ENCODE results near the gene ASB1.

DNA sequence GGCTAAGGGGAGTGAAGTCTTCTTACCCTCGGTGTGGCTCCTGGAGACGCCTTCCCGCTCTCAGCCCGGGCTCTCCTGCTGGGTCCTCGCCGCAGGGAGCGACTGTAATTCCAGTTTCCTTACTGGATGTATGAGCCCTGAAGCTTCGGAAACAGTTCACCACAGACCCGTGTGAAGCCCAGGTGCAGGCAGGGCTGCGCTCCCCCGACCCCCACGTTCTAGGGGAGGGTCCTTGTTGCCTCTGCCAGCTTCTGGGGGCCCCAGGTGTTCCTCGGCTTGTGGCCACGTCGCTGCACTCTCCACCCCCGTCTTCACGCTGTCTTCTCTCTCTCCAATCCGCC, 5.1 kb upstream of the ASB1 start:
- TF ChIP-seq, protein P1, sequence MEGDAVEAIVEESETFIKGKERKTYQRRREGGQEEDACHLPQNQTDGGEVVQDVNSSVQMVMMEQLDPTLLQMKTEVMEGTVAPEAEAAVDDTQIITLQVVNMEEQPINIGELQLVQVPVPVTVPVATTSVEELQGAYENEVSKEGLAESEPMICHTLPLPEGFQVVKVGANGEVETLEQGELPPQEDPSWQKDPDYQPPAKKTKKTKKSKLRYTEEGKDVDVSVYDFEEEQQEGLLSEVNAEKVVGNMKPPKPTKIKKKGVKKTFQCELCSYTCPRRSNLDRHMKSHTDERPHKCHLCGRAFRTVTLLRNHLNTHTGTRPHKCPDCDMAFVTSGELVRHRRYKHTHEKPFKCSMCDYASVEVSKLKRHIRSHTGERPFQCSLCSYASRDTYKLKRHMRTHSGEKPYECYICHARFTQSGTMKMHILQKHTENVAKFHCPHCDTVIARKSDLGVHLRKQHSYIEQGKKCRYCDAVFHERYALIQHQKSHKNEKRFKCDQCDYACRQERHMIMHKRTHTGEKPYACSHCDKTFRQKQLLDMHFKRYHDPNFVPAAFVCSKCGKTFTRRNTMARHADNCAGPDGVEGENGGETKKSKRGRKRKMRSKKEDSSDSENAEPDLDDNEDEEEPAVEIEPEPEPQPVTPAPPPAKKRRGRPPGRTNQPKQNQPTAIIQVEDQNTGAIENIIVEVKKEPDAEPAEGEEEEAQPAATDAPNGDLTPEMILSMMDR (IDR thresholded peaks at IDR 0.05; ENCODE audit: insufficient read depth, low read length) = no peak
- no peak for TF ChIP-seq GABPA (IDR thresholded peaks at IDR 0.05; ENCODE audit: low read depth)

All from HL-60 (cell line).